HG02943 (cell line): ENCODE data around the gene DHRS2.
A peak's percentile ranks its signal among the peaks of the same experiment; 100 is the strongest.
"Not testable (repeated sequence)": the region's sequence is repeated elsewhere in the genome, so short reads cannot be mapped to it uniquely, and the experiment has no call there.

Source experiments
- ATAC-seq: cut with Tn5 transposase; IDR thresholded peaks from one replicate; pipeline ENCODE4 v1.9.1; 2021; ENCODE audit warnings: mild to moderate bottlenecking, low read depth, moderate library complexity; ENCODE audit not compliant: unreplicated experiment

Gene DHRS2, protein sequence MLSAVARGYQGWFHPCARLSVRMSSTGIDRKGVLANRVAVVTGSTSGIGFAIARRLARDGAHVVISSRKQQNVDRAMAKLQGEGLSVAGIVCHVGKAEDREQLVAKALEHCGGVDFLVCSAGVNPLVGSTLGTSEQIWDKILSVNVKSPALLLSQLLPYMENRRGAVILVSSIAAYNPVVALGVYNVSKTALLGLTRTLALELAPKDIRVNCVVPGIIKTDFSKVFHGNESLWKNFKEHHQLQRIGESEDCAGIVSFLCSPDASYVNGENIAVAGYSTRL

DNA sequence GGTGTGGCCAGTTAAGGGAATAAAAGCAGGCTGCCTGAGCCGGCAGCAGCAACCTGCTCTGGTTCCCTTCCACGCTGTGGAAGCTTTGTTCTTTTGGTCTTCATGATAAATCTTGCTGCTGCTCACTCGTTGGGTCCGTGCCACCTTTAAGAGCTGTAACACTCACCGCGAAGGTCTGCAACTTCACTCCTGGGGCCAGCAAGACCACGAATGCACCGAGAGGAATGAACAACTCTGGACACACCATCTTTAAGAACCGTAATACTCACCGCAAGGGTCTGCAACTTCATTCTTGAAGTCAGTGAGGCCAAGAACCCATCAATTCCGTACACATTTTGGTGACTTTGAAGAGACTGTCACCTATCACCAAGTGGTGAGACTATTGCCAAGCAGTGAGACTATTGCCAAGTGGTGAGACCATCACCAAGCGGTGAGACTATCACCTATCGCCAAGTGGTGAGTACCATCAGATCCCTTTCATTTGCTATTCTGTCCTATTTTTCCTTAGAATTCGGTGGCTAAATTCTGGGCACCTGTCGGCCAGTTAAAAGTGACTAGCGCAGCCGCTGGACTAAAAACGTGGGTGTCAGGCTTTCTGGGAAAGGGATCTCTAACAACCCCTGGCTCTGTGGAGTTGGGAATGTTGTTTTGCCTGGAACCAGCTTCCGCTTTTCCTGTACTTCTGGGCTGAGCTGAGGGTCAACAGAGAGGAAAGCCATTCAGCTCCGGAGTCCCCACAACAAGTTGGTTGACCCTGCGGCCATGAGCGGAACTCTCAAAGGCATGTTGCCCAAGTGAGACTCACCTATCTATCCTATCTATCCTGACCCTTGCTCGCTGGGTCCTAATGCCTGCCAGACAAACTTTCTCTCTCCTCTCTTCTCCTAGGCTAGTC lies at the start of gene DHRS2:
TSS of gene DHRS2 (plus strand) at position 48 of the 895 bp plus-strand sequence. CDS start 2,501 bp downstream, outside the sequence.
- no peak for ATAC-seq

DNA sequence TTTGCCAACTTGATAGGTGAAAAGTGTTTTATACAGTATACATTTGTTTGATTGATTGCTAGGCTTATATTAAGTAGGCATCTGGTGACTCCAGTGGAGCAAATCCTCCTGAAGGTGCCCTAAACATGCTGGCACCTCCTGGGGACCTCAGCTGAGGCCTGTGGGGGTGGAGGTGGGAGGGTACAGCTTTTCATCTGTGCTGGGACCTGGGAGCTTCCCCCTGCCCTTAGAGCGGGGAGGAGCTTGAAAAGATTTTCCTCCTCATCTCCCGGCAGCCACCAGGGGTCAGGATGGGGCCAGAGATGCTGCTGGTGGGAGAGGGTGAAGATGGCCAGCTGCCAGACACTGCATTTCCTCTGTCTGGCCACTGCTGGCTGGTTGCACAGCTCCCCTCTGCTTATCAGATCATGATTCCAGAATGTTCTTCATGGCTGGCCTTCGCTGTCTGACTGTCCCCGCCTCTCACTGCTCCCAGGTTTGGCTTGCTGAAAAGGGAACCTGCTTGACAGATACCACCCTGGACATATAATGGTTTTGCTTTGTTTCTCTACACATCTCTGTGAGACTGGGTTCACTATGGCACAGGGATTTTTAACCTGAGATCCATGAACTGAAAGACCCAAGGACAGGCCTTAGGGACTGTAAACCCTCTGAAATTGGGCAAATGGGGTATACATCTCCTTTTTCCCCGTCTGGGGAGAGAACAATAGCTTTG lies 47.1 kb upstream of the DHRS2 start:
- peak; percentile 90 for ATAC-seq

DNA sequence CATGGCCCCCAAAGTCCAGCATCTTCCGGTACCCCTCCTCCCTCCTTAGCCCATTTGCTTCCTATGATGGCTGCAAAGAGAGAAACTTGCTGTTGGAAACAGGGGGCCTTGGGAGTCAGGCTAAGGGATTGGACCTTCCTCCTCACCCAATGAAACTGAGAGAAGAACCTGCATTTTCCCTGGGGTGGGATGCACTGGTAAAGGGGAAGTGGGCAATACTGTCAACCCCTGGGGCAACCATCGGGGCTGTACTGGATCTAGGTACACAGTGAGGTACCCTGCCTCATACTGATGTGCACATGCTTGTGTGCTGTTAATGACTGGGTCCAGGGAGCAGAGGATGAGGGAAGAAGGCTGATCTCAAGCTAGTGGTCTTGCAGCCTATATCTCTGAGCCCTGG lies 46.6 kb upstream of the DHRS2 start:
- no peak for ATAC-seq

DNA sequence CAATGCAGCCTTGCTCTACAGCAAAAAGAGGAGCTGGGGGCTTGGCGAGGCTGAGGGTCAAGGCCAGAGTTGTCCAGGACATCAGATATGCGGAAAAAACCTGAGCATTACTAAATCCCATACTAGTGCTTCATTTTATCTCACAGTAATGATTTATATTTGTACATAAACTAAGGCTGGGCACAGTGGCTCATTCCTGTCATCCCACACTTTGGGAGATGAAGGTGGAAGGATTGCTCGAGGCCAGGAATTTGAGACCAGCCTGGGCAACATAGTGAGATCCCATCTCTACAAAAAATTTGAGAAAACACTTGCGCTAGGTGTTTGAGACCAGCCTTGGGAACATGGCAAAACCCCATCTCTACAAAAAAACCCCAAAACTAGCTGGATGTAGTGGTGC lies 46.0 kb upstream of the DHRS2 start:
- ATAC-seq: no peak

DNA sequence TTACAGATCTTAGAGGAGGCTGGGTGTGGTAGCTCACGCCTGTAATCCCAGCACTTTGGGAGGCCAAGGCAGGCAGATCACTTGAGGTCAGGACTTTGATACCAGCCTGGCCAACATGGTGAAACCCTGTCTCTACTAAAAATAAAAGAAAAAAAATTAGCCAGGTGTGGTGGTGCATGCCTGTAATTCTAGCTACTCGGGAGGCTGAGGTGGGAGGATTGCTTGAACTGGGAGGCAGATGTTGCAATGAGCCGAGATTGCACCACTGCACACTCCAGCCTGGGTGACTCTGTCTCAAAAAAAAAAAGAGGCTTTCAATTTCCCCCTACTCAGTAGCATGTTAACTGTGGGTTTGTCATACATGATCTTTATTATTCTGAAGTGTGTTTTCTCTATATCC lies 42.0 kb upstream of the DHRS2 start:
- ATAC-seq: not testable (repeated sequence)

DNA sequence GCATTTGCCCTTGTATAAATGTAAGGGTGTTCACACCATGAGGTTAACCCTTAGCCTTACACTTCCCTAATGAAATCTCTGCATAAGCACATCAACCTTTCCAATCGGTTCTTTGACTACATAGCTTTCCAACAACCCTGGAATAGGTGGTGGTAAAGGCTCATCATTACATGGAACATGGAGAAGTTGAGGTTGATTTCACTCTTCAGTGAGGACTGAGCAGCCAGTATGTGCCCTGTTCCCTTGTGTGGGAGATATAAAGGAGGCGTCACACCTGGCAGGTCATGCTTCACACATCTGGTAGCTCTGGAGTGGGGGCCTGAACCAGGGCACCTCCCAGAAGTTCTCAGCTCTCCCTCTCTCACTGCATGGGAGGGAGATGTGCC lies 35.8 kb upstream of the DHRS2 start:
- no peak for ATAC-seq

DNA sequence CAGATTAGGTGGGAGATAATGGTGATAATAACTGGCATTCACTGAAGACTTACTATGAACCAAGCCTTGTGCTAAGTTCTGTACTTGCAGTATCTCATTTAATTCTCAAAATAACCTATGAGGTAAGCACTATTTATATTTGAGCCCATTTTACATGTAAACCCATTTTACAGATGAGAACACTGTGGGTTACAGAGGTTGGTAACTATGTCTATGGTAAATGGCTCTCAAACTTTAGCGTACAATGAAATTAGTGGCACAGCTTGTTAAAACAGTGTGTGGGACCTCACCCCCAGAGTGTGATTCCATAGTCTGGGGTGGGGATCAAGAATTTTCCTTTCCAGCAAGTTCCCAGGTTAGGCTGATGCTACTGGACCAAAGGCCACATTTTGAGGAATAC lies 35.4 kb upstream of the DHRS2 start:
- no peak for ATAC-seq

DNA sequence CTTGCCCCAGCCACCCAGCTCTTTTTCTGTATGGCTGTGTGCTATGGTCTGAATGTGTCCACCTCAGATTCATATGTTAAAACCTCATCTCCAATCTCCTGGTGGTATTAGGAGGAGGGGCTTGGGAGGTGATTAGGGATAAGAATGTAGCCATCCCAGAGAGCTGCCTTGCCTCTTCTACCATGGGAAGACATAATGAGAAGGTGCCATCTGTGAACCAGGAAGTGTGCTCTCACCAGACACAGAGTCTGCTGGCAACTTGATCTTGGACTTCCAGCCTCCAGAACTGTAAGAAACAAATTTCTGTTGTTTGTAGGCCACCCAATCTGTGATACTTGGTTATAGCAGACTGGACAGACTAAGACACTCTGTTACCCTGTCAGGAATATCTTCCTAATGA lies 34.7 kb upstream of the DHRS2 start:
- ATAC-seq: no peak

DNA sequence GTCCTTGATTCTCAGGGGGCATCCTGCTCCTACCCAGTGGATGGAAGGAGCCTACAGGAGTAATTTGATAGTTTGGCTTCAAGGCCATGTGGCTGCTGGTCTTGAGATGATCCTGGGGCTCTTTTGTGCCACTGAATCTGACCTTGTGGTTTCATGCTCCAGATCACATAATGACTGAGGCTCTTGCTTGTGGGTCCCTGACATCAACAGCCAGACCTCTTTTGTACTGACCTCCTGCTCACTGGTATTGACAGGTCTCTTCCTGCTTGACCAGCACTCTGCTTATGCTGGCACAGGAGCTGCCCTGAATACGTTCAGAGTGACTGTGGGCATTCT lies 34.4 kb upstream of the DHRS2 start:
- no peak for ATAC-seq

DNA sequence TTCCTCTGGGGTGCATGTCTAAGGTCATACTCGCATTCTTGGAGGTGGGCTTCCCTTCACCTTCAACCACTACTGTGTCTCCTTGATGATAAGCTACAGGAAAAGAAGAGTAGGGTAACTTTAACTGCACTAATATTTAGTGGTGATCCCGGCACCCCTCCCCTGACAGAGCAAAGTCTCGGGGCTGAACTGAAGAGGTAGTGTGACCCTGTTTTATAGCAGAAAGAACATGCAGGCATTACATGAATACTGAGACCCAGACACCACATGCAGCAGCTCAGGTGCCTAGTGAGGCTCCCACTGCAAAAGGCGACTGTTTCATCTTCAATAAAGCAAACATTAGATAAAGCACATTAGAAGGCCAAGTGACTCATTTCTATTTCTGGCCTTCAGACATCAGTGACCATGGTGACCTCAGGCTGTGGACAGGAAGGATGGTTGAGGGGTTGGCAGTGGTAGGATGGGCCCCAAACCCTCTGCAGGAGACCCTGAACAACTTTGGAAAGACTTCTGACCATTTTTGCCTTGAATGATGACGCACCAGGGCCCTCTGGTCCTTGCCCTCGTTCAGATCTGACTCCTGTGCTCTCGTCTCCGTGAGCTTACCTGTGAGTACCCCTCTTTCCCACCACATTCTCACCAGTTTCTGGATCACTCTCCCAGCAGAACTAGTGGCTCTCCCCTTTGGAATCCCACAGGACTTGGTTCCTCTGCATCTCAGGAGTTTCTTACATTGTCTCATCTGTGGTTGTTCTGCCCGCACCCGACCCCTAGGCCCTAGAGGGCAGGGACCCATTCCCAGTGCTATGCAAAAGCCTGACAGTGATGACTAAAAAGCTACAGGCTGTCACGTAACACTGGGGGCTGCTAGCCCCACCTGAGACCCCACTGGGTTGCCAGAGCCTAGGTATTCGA lies 33.7 kb upstream of the DHRS2 start:
- no peak for ATAC-seq

DNA sequence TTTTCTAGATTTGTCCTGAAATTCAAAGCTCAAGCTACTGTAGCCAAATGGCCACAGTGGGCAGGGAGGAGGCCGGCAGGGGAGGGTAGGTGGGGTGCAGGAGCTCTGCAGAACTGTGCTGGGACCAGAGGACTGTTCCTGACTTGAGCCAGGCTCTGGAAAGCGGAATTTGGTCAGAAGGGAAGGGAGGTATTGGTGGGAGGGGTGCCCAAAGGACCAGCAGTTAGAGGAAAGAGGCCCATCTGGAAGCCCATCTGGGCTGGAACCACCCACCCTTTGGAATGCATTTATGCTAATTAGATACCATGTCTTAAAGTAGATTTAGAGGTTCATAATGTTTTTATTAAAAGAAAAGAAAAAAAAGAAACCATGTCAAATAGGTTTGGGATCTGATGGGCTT lies 33.1 kb upstream of the DHRS2 start:
- no peak for ATAC-seq

DNA sequence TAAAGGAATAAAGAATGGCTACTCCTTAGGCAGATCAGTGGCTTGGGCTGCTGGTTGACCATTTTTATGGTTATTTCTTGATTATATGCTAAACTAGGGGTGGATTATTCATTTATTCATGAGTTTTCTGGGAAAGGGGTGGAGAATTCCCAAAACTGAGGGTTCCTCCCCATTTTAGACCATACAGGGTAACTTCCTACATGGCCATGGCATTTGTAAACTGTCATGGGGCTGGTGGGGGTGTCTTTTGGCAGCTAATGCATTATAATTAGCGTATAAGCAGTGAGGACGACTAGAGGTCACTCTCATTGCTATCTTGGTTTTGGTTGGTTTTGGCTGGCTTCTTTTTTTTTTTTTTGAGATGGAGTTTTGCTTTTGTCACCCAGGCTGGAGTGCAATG lies 32.0 kb upstream of the DHRS2 start:
- no peak for ATAC-seq

DNA sequence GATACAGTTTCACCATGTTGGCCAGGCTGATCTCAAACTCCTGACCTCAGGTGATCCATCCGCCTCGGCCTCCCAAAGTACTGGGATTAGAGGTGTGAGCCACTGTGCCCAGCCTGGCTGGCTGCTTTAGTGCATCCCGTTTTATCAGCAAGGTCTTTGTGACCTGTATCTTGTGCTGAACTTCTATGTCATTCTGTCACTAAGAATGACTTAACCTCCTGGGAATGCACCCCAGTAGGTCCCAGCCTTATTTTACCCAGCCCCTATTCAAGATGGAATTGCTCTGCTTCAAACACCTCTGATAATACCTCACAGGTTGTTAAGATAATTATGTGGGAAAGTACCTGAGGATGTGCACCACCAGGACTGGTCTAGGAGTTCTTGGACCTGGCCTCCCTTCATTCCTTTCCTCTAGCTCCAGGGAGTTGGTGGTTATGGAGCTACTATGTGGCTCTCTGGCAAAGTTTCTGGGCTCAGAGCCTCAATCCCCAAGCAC lies 31.4 kb upstream of the DHRS2 start:
- ATAC-seq: no peak

DNA sequence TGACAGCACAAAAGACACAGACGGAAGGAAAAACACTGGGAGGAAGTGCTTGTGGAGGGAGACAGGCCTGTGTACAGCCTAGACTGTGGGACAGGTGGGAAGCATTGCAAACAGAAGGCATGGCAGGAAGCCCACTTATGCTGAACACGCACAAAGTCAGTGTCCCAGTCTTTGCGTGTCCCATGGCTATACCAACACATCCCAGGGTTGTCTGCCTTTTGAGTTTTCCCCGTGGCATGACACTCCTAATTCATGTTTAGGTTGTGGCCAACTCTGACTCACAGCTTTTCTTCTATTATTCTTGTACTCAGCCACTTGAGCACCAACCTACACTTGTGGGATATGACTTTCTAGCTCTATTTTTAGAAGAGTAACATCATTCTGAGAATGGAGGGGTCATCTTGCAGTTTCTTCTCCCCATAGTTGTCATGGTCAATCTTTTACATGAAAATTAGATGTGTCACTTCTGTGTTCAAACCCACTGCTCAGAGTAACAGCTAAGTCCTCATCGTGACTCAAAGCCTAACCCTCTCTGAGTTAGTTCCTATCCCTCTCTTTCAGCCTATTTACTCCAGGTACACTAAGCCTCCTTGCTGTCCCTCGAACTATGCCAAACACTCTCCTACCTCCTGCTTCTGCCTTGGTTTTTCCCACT lies 30.1 kb upstream of the DHRS2 start:
- ATAC-seq: no peak

DNA sequence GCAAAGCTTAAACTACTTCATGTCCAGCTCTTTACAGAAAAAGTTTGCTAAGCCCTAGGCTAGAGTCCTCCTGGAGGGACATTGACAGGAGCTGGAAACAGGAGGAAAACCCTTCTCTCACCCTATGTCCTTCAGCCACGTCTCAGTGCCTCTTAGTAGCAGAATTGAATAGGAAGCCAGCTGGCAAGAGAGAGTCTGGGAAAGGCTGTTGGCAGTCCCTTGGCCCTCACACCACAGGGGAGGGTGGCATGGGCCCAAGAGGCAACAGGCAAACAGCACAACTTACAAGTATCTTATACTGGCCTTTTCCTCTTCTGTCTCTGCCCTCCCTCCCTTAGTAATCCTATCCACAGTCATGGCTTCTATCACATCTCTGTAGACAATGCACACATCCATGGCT lies 27.7 kb upstream of the DHRS2 start:
- no peak for ATAC-seq

DNA sequence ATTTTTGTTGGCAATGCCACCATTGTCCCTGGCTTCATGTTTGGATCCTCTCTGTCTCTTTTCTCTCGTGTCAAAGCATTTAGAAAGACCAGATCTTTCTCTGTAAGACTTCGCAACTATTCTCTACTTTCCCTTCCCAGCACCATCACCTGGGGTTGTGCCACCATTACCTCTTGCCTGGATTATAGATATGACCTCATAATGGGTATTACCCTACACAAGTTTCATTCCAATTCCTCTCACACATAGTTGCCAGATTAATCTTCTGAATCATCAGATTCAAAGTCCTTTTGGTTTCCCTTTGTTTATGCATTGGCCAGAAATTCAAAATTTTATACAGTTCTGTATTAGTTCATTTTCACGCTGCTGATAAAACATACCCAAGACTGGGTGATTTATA lies 27.2 kb upstream of the DHRS2 start:
- no peak for ATAC-seq

DNA sequence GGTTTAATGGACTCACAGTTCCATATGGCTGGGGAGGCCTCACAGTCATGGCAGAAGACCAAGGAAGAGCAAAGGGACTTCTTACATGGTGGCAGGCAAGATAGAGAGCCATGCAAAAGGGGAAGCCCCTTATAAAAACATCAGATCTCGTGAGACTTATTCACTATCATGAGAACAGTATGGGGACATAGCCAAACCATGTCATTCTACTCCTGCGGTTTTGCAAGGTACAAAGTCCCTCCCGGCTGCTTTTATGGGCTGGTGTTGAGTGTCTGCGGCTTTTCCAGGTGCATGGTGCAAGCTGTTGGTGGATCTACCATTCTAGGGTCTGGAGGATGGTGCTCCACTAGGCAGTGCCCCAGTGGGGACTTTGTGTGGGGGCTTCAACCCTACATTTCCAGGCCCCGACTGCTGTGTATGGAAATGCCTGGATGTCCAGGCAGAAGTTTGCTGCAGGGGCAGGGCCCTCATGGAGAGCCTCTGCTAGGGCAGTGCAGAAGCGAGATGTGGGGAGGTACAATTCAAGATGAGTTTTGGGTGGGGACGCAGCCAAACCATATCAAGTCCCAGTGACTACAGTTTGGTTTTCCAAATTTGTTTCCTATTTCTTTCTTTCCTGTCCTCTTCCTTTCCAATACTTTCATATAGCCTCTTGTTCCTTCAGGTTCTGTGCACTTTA lies 26.6 kb upstream of the DHRS2 start:
- ATAC-seq: not testable (repeated sequence)

DNA sequence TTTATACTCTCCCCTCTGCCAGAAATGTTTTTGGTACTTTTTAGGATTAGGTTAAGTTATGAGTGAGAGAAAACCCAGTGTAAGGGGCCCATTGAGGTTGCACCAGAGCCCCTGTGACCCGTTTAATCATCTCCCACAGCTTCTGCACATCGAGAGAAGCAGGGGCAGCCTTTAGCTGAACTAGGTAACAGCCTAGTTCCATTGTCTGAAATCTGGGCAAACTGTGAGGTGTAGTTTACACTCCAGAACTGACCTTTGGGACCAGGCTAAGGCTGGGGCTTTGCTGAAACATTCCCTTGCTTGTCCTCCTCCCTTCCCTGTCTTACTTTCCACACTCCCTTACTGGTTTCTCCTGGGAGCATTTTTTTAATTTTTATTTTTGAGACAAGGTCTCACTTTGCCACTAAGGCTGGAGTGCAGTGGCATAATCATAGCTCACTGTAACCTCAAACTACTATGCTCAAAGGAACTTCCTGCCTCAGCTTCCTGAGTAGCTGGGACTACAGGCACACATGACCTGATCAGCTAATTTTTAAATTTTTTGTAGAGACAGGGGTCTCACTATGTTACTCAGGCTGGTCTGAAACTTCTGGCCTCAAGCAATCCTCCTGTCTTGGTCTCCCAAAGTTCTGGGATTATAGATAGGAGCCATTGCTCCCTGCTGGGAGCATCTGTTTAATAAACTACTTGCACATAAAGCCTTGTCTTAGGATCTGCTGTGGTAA lies 25.9 kb upstream of the DHRS2 start:
- no peak for ATAC-seq
